SK-N-MC (cell line): ENCODE results near the gene ADCY5.

Experiments
- EZH2 ChIP-seq: fragments of 200-600 bp; sonication (generic); IDR thresholded peaks from one replicate; pipeline ENCODE4 v1.6.1; 2017; ENCODE audit warnings: antibody characterized with exemption
- FOXP2 ChIP-seq: optimal IDR thresholded peaks from 2 replicates; pipeline ENCODE3; 2011; ENCODE audit warnings: mild to moderate bottlenecking, moderate library complexity; ENCODE audit not compliant: insufficient read depth; ENCODE audit errors: extremely low read length, control extremely low read depth
- POLR2AphosphoS5 ChIP-seq: IDR thresholded peaks from 2 replicates; pipeline ENCODE4 v1.6.1; 2012; ENCODE audit warnings: mild to moderate bottlenecking, low read depth, low read length, borderline replicate concordance

- TF ChIP-seq EZH2 (no peak), POLR2AphosphoS5 (no peak), FOXP2 (no peak)
These were observed 172.4 kb downstream of the ADCY5 start for GRCh38 chr3:123276346-123277006.
